ENCODE data around the gene METTL4. TPM values are rescaled to one million over a fixed set of nuclear protein-coding genes. Genes with fewer than 3 reads are reported as not detected.

The METTL4 gene
- polyA plus RNA-seq, 1 experiment: 12.7 TPM

GRCh38 chr18:2590303-2590702 is 19.0 kb upstream of the METTL4 start:
- no peaks in the 10 kb centered on the region for H3K9me3 ChIP-seq (ENCODE audit: control insufficient read depth, insufficient read depth, low read length)
- CTCF ChIA-PET: no interaction called here
- no peak overlapping the region for H3K4me3 ChIP-seq (ENCODE audit: low read depth, low read length)
- TF ChIP-seq CTCF (IDR thresholded peaks at IDR 0.05; ENCODE audit: low read depth, low read length): no peak
- DNase-seq (ENCODE audit: low read depth, low spot score): no peak
- H3K27ac ChIP-seq (ENCODE audit: low read depth, low read length): no peak overlapping the region
- no peaks in the 10 kb centered on the region for H3K27me3 ChIP-seq (ENCODE audit: control insufficient read depth, insufficient read depth, low read length)
- POLR2A ChIA-PET: no interaction called here

GRCh38 chr18:2589345-2590068 is 18.2 kb upstream of the METTL4 start:
- CTCF ChIA-PET: no interaction called here
- Histone ChIP-seq H3K27ac (ENCODE audit: low read depth, low read length) (no peak overlapping the region), H3K4me3 (ENCODE audit: low read depth, low read length) (no peak overlapping the region), H3K9me3 (ENCODE audit: control insufficient read depth, insufficient read depth, low read length) (no peaks in the 10 kb centered on the region), H3K27me3 (ENCODE audit: control insufficient read depth, insufficient read depth, low read length) (no peaks in the 10 kb centered on the region)
- no peak for DNase-seq (ENCODE audit: low read depth, low spot score)
- POLR2A ChIA-PET: no interaction called here
- no peak for TF ChIP-seq CTCF (IDR thresholded peaks at IDR 0.05; ENCODE audit: low read depth, low read length)

GRCh38 chr18:2588666-2589344 is 17.5 kb upstream of the METTL4 start:
- Histone ChIP-seq H3K4me3 (ENCODE audit: low read depth, low read length) (no peak overlapping the region), H3K27me3 (ENCODE audit: control insufficient read depth, insufficient read depth, low read length) (no peaks in the 10 kb centered on the region), H3K9me3 (ENCODE audit: control insufficient read depth, insufficient read depth, low read length) (no peaks in the 10 kb centered on the region), H3K27ac (ENCODE audit: low read depth, low read length) (no peak overlapping the region)
- TF ChIP-seq CTCF (IDR thresholded peaks at IDR 0.05; ENCODE audit: low read depth, low read length): no peak
- no peak for DNase-seq (ENCODE audit: low read depth, low spot score)
- POLR2A ChIA-PET: no interaction called here
- CTCF ChIA-PET: no interaction called here

GRCh38 chr18:2587788-2588187 is 16.5 kb upstream of the METTL4 start:
- Histone ChIP-seq H3K9me3 (ENCODE audit: control insufficient read depth, insufficient read depth, low read length) (no peaks in the 10 kb centered on the region), H3K27ac (ENCODE audit: low read depth, low read length) (no peak overlapping the region), H3K27me3 (ENCODE audit: control insufficient read depth, insufficient read depth, low read length) (no peaks in the 10 kb centered on the region), H3K4me3 (ENCODE audit: low read depth, low read length) (no peak overlapping the region)
- no peak for DNase-seq (ENCODE audit: low read depth, low spot score)
- POLR2A ChIA-PET: no interaction called here
- TF ChIP-seq CTCF (IDR thresholded peaks at IDR 0.05; ENCODE audit: low read depth, low read length): no peak
- CTCF ChIA-PET: interaction anchor here (0.5 kb wide), 1 partner anchor 8 kb away, joined by 3 read pairs; no protein-coding TSS in a partner anchor

- no peaks in the 10 kb centered on the region for H3K27me3 ChIP-seq (ENCODE audit: control insufficient read depth, insufficient read depth, low read length)
- CTCF ChIA-PET: interaction anchor here (0.6 kb wide), 1 partner anchor 12 kb away, joined by 3 read pairs; no protein-coding TSS in a partner anchor
- no peak overlapping the region for H3K27ac ChIP-seq (ENCODE audit: low read depth, low read length)
- H3K9me3 ChIP-seq (ENCODE audit: control insufficient read depth, insufficient read depth, low read length): no peaks in the 10 kb centered on the region
- POLR2A ChIA-PET: interaction anchor here (0.7 to 0.8 kb wide), 2 partner anchors 82 to 278 kb away, joined by 4 read pairs; no protein-coding TSS in a partner anchor
- no peak for DNase-seq (ENCODE audit: low read depth, low spot score)
- peak overlapping the region; percentile 89 for H3K4me3 ChIP-seq (ENCODE audit: low read depth, low read length)
- TF ChIP-seq CTCF (IDR thresholded peaks at IDR 0.05; ENCODE audit: low read depth, low read length): no peak
These were observed 2.1 kb upstream of the METTL4 start for GRCh38 chr18:2573408-2573807.

All from AG04450 (cell line).